Measurements from ENCODE around the gene MSGN1.

- no peak for TF ChIP-seq GATA2 (IDR thresholded peaks at IDR 0.05; ENCODE audit: low read depth, low read length)
- TF ChIP-seq GATA3 (IDR thresholded peaks at IDR 0.05; ENCODE audit: low read depth, low read length) = no peak
These were observed 24.5 kb upstream of the MSGN1 start for GRCh38 chr2:17791817-17792130.

Measured in SH-SY5Y (cell line).